Stimulated activated CD4-positive, alpha-beta T cell treated with anti-CD3 and anti-CD28 coated beads, TNF-alpha, amount 100 ng/mL, for 24 hours (primary cell): ENCODE measurements around the gene CSH1.
"Not testable (repeated sequence)": the region's sequence is repeated elsewhere in the genome, so short reads cannot be mapped to it uniquely, and the experiment has no call there.

ENCODE experiments used
- DNase-seq, 3 experiments: peaks; one replicate each; pipeline ENCODE4 v3.0.0-alpha.2; 2020; ENCODE audit warnings: low read depth in 3 of 3

The CSH1 gene

GRCh38 chr17:63869491-63870291 is 26.7 kb downstream of the CSH1 start:
- DNase-seq: not testable (repeated sequence)

GRCh38 chr17:63866625-63867024 is 29.7 kb downstream of the CSH1 start:
- not testable (repeated sequence) for DNase-seq

GRCh38 chr17:63859257-63859656 is 37.1 kb downstream of the CSH1 start:
- no peak for DNase-seq

- DNase-seq: not testable (repeated sequence)
Measured at GRCh38 chr17:63856425-63856824, 39.9 kb downstream of the CSH1 start.

GRCh38 chr17:63855185-63855584 is 41.2 kb downstream of the CSH1 start:
- no peak for DNase-seq

- DNase-seq: no peak
Measured at GRCh38 chr17:63854709-63855108, 41.7 kb downstream of the CSH1 start.

- DNase-seq: no peak
Measured at GRCh38 chr17:63853260-63853659, 43.1 kb downstream of the CSH1 start.

GRCh38 chr17:63850401-63850800 is 46.0 kb downstream of the CSH1 start:
- DNase-seq: no peak

GRCh38 chr17:63848834-63849689 is 47.3 kb downstream of the CSH1 start:
- DNase-seq: peak; percentile 93 to 96 (median 95)

GRCh38 chr17:63847525-63848249 is 48.7 kb downstream of the CSH1 start:
- no peak for DNase-seq

GRCh38 chr17:63845509-63845908 is 50.9 kb downstream of the CSH1 start:
- no peak for DNase-seq
